Mucosa of rectum (tissue), 2 donors: ENCODE measurements around the gene ZNF490.
"Not testable (repeated sequence)": the region's sequence is repeated elsewhere in the genome, so short reads cannot be mapped to it uniquely, and the experiment has no call there.

ENCODE experiments used
- H3K27ac ChIP-seq, 2 donors: one replicate each; pipeline ENCODE4 v1.7.0; 2013; ENCODE audit warnings: inconsistent platforms in 2 of 2, low read depth in 2 of 2, low read length in 2 of 2
- H3K27me3 ChIP-seq, 2 donors: one replicate each; pipeline ENCODE4 v1.7.0; 2013; ENCODE audit warnings: low read length in 2 of 2; ENCODE audit not compliant: control insufficient read depth in 2 of 2, insufficient read depth in 2 of 2
- H3K36me3 ChIP-seq, 2 donors: one replicate each; pipeline ENCODE4 v1.7.0; 2013; ENCODE audit warnings: low read length in 2 of 2; ENCODE audit not compliant: control insufficient read depth in 2 of 2, insufficient read depth in 2 of 2
- H3K4me1 ChIP-seq, 2 donors: one replicate each; pipeline ENCODE4 v1.7.0; 2013; ENCODE audit warnings: low read length in 2 of 2, mild to moderate bottlenecking in 1 of 2; ENCODE audit not compliant: control insufficient read depth in 2 of 2, insufficient read depth in 2 of 2
- H3K4me3 ChIP-seq, 2 donors: one replicate each; pipeline ENCODE4 v1.7.0; 2013; ENCODE audit warnings: low read length in 2 of 2
- H3K9ac ChIP-seq, 2 donors: one replicate each; pipeline ENCODE4 v1.7.0; 2013; ENCODE audit warnings: low read length in 2 of 2, low read depth in 1 of 2, mild to moderate bottlenecking in 1 of 2
- H3K9me3 ChIP-seq, 2 donors: one replicate each; pipeline ENCODE4 v1.7.0; 2013; ENCODE audit warnings: low read length in 2 of 2; ENCODE audit not compliant: control insufficient read depth in 2 of 2
- donor health status: healthy.
- donor health status: Normal muscosa, but diverticular disease.

ZNF490 gene

GRCh38 chr19:12623361-12624031 is 12.9 kb upstream of the ZNF490 start:
- Histone ChIP-seq H3K4me3 (no peak overlapping the region), H3K27me3 (no peaks in the 10 kb centered on the region), H3K27ac (no peak overlapping the region), H3K9me3 (peaks cover 10 to 15% of the 10 kb centered on the region in 2 donors), H3K9ac (no peak overlapping the region), H3K4me1 (peaks cover 0 to 3% of the 10 kb centered on the region in 2 donors), H3K36me3 (peaks cover 30 to 45% of the 10 kb centered on the region in 2 donors)

GRCh38 chr19:12621253-12622024 is 10.8 kb upstream of the ZNF490 start:
- not testable (repeated sequence) for H3K27ac ChIP-seq, H3K9me3 ChIP-seq, H3K4me3 ChIP-seq, H3K27me3 ChIP-seq, H3K4me1 ChIP-seq, H3K9ac ChIP-seq
- H3K36me3 ChIP-seq = peaks cover 13 to 31% of the 10 kb centered on the region in 2 donors

DNA sequence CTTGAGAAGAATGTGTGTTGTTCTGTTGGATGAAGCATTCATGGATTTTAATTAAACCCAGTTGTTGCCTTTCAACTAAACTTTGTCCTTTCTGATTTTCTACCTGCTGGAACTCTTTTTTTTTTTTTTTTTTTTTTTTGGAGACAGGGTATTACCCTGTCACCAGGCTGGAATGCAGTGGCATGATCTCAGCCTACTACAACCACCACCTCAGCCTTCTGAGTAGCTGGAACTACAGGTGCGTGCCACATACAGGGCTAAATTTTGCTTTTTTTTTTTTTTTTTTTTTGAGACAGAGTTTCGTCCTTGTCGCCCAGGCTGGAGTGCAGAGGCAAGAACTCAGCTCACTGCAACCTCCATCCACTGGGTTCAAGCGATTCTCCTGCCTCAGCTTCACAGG is 7.0 kb upstream of the ZNF490 start:
- H3K36me3 ChIP-seq = peaks cover 6 to 10% of the 10 kb centered on the region in 2 donors
- H3K27me3 ChIP-seq = no peaks in the 10 kb centered on the region
- no peak overlapping the region for H3K9ac ChIP-seq
- H3K4me1 ChIP-seq = peaks cover 0 to 3% of the 10 kb centered on the region in 2 donors
- no peak overlapping the region for H3K4me3 ChIP-seq
- no peak overlapping the region for H3K27ac ChIP-seq
- no peaks in the 10 kb centered on the region for H3K9me3 ChIP-seq

- H3K27ac ChIP-seq = peak overlapping the region; percentile 99
- peaks cover 0 to 5% of the 10 kb centered on the region in 2 donors for H3K4me1 ChIP-seq
- peak overlapping the region; percentile 99 to 100 for H3K4me3 ChIP-seq
- H3K36me3 ChIP-seq = peaks cover 6 to 22% of the 10 kb centered on the region in 2 donors
- H3K9ac ChIP-seq = peak overlapping the region; percentile 97 to 100
- H3K9me3 ChIP-seq = no peaks in the 10 kb centered on the region
- no peaks in the 10 kb centered on the region for H3K27me3 ChIP-seq
Measured at GRCh38 chr19:12611361-12611699, 717 bp upstream of the ZNF490 start.

- Histone ChIP-seq H3K4me3 (no peak overlapping the region), H3K4me1 (peaks cover 0 to 5% of the 10 kb centered on the region in 2 donors), H3K9me3 (no peaks in the 10 kb centered on the region), H3K36me3 (peaks cover 0 to 16% of the 10 kb centered on the region in 2 donors), H3K27ac (no peak overlapping the region), H3K9ac (no peak overlapping the region), H3K27me3 (no peaks in the 10 kb centered on the region)
Measured at GRCh38 chr19:12607631-12608030, 3.0 kb downstream of the ZNF490 start.

- Histone ChIP-seq H3K4me1 (peaks cover 0 to 5% of the 10 kb centered on the region in 2 donors), H3K27me3 (no peaks in the 10 kb centered on the region), H3K4me3 (no peak overlapping the region), H3K36me3 (peaks cover 0 to 16% of the 10 kb centered on the region in 2 donors), H3K9me3 (no peaks in the 10 kb centered on the region), H3K27ac (no peak overlapping the region), H3K9ac (no peak overlapping the region)
Measured at GRCh38 chr19:12606796-12607195, 3.8 kb downstream of the ZNF490 start.

- Histone ChIP-seq H3K9ac (no peak overlapping the region), H3K27me3 (no peaks in the 10 kb centered on the region), H3K4me3 (no peak overlapping the region), H3K27ac (no peak overlapping the region), H3K4me1 (no peaks in the 10 kb centered on the region), H3K9me3 (no peaks in the 10 kb centered on the region), H3K36me3 (peaks cover 0 to 12% of the 10 kb centered on the region in 2 donors)
Measured at GRCh38 chr19:12603714-12604113, 6.9 kb downstream of the ZNF490 start.

DNA sequence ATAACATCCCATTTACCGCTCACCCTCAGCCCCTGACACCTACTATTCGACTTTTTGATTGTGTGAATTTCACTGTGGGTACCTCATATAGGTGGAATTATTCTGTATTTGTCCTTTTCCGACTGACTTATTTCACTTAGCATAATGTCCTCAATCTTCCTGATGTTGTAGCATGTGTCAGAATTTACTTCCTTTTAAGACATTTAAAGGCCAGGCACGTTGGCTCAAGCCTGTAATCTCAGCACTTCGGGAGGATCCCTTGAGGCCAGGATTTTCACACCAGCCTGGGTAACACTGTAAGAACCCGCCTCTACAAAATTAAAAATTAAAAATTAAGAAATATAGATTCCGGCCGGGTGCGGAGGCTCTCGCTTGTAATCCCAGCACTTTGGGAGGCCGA is 13.0 kb downstream of the ZNF490 start:
- Histone ChIP-seq H3K9ac (no peak overlapping the region), H3K4me3 (no peak overlapping the region), H3K4me1 (no peaks in the 10 kb centered on the region), H3K36me3 (peaks cover 0 to 5% of the 10 kb centered on the region in 2 donors), H3K27ac (no peak overlapping the region), H3K27me3 (no peaks in the 10 kb centered on the region), H3K9me3 (no peaks in the 10 kb centered on the region)

- Histone ChIP-seq H3K27ac (no peak overlapping the region), H3K9ac (no peak overlapping the region), H3K9me3 (no peaks in the 10 kb centered on the region), H3K4me1 (no peaks in the 10 kb centered on the region), H3K36me3 (peaks cover 0 to 5% of the 10 kb centered on the region in 2 donors), H3K27me3 (no peaks in the 10 kb centered on the region), H3K4me3 (no peak overlapping the region)
Measured at GRCh38 chr19:12596927-12597548, 13.6 kb downstream of the ZNF490 start.

DNA sequence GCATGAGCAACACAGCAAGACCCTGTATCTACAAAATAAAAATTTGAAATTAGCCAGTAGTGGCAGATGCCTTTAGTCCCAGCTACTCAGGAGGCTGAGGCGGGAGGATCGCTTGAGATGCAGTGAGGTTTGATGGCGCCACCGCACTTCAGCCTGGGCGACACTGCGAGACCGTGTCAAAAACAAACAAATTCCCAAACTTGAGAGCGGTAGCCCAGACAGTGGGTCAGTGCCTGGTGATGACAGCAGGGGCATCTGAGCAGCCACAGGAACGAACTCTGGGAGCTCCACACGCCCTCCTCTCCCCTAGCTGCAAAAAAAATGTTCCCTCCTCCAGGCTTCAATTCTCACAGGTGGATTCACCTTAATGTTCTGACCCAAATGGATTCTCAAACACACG is 14.1 kb downstream of the ZNF490 start:
- Histone ChIP-seq H3K9ac (no peak overlapping the region), H3K27ac (no peak overlapping the region), H3K27me3 (no peaks in the 10 kb centered on the region), H3K36me3 (peaks cover 0 to 5% of the 10 kb centered on the region in 2 donors), H3K4me1 (no peaks in the 10 kb centered on the region), H3K4me3 (no peak overlapping the region), H3K9me3 (no peaks in the 10 kb centered on the region)
